GM18511 (cell line): ENCODE measurements around the gene MMP14.
"Not testable (repeated sequence)": the region's sequence is repeated elsewhere in the genome, so short reads cannot be mapped to it uniquely, and the experiment has no call there.

Experiments
- ATAC-seq: cut with Tn5 transposase; IDR thresholded peaks from one replicate; pipeline ENCODE4 v1.9.1; 2021; ENCODE audit warnings: mild to moderate bottlenecking, moderate library complexity; ENCODE audit not compliant: unreplicated experiment

MMP14 gene

GRCh38 chr14:22841769-22842168 is 5.4 kb downstream of the MMP14 start:
- no peak for ATAC-seq

GRCh38 chr14:22842211-22843122 is 6.1 kb downstream of the MMP14 start:
- ATAC-seq, result no peak

- no peak for ATAC-seq
Measured at GRCh38 chr14:22843123-22843925, 6.9 kb downstream of the MMP14 start.

- no peak for ATAC-seq
Measured at GRCh38 chr14:22844221-22845102, 8.1 kb downstream of the MMP14 start.

DNA sequence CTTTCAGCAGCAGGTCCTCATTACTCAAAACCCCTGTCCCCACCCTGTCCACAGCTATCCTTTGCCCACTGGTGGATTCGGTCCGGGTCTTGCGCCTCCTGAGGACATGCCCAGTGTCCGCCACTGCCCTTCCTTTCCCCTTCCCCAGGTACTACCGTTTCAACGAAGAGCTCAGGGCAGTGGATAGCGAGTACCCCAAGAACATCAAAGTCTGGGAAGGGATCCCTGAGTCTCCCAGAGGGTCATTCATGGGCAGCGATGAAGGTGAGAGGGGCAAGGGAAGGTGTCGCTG is 8.7 kb downstream of the MMP14 start:
- ATAC-seq, result no peak

GRCh38 chr14:22845821-22846625 is 9.6 kb downstream of the MMP14 start:
- ATAC-seq, result no peak

- no peak for ATAC-seq
Measured at GRCh38 chr14:22846811-22847307, 10.5 kb downstream of the MMP14 start.

- no peak for ATAC-seq
Measured at GRCh38 chr14:22847661-22848341, 11.4 kb downstream of the MMP14 start.

- no peak for ATAC-seq
Measured at GRCh38 chr14:22848351-22849164, 12.2 kb downstream of the MMP14 start.

GRCh38 chr14:22849212-22849819 is 12.9 kb downstream of the MMP14 start:
- no peak for ATAC-seq

DNA sequence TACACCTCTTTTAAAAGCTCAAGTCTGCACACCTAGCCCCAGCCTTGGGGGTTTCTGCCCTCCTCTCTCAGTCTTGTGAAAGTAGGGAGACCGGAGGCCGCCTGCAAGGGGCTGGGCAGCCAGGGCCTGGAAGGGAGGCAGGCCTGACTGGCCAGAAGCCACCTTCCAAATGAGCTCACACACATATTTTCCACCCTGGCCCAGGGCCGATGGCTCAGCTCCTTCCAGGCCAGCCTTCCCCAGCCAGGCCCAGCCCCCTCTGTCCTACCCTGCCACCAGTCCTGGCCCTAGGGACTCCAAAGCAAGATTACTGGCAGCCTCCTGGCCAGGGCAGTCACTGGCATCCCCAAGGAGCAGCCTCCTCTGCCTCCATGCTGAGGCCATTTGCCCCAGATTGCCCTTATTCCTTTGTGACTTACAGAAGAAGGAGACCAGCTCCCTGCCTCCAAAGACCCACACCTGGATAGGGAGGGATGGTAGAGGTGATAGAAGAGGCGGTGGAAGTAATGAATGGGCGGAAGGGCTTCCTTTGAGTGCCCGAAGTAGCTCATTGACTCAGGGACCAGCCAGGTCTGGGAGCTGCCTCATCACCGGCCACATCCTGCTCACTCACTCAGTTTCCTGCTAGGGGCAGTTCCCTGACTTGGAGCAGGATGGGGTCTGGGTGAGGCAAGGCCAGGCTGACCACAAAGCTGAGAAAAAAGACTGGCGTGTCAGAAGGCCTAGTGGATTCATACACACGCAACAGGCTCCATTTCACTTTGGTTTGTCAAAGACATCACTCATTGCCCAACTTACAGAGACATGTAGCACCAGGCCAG is 14.8 kb downstream of the MMP14 start:
- ATAC-seq, result no peak

GRCh38 chr14:22852178-22852577 is 15.8 kb downstream of the MMP14 start:
- ATAC-seq, result not testable (repeated sequence)

GRCh38 chr14:22852599-22852939 is 16.2 kb downstream of the MMP14 start:
- ATAC-seq, result no peak

DNA sequence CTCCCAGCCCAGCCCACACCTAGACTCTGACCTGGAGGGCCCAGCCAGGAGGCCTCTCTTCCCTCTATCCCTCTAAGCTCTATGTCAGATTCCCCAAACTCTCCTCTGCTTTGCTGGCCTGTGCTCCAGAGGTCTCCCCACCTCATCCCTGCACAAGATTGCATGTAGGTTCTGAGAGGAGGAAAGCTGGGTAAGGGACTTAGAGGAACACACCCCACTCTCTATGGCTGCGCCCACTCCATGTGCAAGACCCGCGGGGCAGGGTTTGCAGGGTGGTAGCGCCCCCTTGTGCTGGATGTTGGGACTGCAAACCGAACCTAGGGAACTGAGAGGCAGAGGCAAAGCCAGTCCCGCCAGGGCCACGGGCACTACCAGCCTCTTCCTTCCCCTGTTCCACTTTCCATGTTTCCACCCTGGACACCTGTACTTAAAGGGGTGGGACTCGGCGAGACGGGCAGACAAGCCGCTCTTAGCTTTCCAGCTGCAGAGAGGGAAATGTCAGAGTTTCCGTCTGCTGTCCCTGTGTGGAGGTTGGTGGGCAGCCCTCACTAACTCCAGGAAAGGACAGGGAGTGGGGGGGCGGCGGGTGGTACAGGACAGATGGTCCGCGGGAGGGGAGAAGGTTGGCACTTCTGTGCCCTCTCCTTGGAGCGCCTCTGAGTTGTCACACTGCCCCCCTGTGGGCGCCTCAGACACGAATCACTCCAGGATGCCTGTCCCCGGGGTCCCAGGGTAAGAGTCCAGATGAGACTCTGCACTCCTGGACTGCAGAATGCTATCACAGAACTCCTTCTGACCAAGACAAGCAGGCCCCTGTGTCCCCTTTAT is 16.8 kb downstream of the MMP14 start:
- ATAC-seq, result peak; percentile 80

DNA sequence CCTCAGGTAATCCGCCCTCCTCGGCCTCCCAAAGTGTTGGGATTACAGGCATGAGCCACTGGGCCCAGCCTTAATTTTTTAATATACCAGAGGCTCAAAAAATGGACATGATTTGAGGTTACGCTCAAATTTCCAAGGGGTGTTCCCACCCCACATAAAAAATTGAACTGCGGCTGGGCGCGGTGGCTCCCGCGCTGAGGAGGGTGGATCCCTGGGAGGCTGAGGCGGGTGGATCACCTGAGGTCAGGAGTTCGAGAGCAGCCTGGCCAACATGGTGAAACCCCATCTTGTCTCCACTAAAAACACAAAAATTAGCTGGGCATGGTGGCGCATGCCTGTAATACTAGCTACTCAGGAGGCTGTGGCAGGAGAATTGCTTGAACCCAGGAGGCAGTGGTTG is 17.9 kb downstream of the MMP14 start:
- not testable (repeated sequence) for ATAC-seq

GRCh38 chr14:22854963-22855724 is 18.8 kb downstream of the MMP14 start:
- no peak for ATAC-seq
